Endothelial cell (in vitro differentiated cells): ENCODE results near the gene PTTG1. TPM values are rescaled to one million over a fixed set of nuclear protein-coding genes. Genes with fewer than 3 reads are reported as not detected.

Experiments used
- DNase-seq: peaks from one replicate; pipeline ENCODE4 v3.0.0; 2021; ENCODE audit warnings: low spot score
- H3K27ac Mint-ChIP-seq: one replicate; pipeline ENCODE4 v1.8.0; 2021; ENCODE audit warnings: mixed read lengths, inconsistent platforms; ENCODE audit not compliant: unreplicated experiment
- H3K27me3 Mint-ChIP-seq: one replicate; pipeline ENCODE4 v1.8.0; 2021; ENCODE audit warnings: mild to moderate bottlenecking, moderate library complexity, mixed read lengths, inconsistent platforms; ENCODE audit not compliant: unreplicated experiment
- H3K36me3 Mint-ChIP-seq: one replicate; pipeline ENCODE4 v1.8.0; 2021; ENCODE audit warnings: mild to moderate bottlenecking, low read depth, mixed read lengths, inconsistent platforms; ENCODE audit not compliant: unreplicated experiment
- H3K4me1 Mint-ChIP-seq: one replicate; pipeline ENCODE4 v1.8.0; 2021; ENCODE audit warnings: mild to moderate bottlenecking, mixed read lengths, inconsistent platforms; ENCODE audit not compliant: unreplicated experiment
- H3K4me3 Mint-ChIP-seq: one replicate; pipeline ENCODE4 v1.8.0; 2021; ENCODE audit warnings: mild to moderate bottlenecking, mixed read lengths, inconsistent platforms; ENCODE audit not compliant: unreplicated experiment
- H3K9me3 Mint-ChIP-seq: one replicate; pipeline ENCODE4 v1.8.0; 2021; ENCODE audit warnings: mixed read lengths, inconsistent platforms; ENCODE audit not compliant: unreplicated experiment
- CTCF ChIP-seq: fragments of 200-600 bp; sonication (generic); IDR thresholded peaks from one replicate; pipeline ENCODE4 v1.5.0; 2021; ENCODE audit warnings: antibody characterized with exemption; ENCODE audit not compliant: unreplicated experiment
- total RNA-seq: library from RNA; stranded (reverse); fragmentation: NEBNext Ultra II Directional; extraction: Animal tissue kit (Norgen Biotek cat#: 25700); gene quantifications from one replicate; pipeline ENCODE4 v1.2.1, GENCODE V29; 2021; ENCODE audit not compliant: unreplicated experiment

Gene PTTG1
- total RNA-seq, 1 donor from 2014 or later, result 25.1 TPM

GRCh38 chr5:160378330-160378729, 43.3 kb upstream of the PTTG1 start:
- DNase-seq, result no peak
- peaks cover 12% of the 10 kb centered on the region for H3K4me1 Mint-ChIP-seq
- no peaks in the 10 kb centered on the region for H3K27me3 Mint-ChIP-seq
- H3K27ac Mint-ChIP-seq, result peak overlapping the region; percentile 48
- no peaks in the 10 kb centered on the region for H3K36me3 Mint-ChIP-seq
- TF ChIP-seq CTCF, result no peak
- no peaks in the 10 kb centered on the region for H3K9me3 Mint-ChIP-seq
- no peak overlapping the region for H3K4me3 Mint-ChIP-seq

- H3K4me3 Mint-ChIP-seq, result no peak overlapping the region
- peak overlapping the region; percentile 88 for H3K27ac Mint-ChIP-seq
- TF ChIP-seq CTCF, result no peak
- peaks cover 12% of the 10 kb centered on the region for H3K4me1 Mint-ChIP-seq
- no peak for DNase-seq
- H3K9me3 Mint-ChIP-seq, result no peaks in the 10 kb centered on the region
- H3K36me3 Mint-ChIP-seq, result no peaks in the 10 kb centered on the region
- no peaks in the 10 kb centered on the region for H3K27me3 Mint-ChIP-seq
Measured at GRCh38 chr5:160379511-160379910, 42.1 kb upstream of the PTTG1 start.

GRCh38 chr5:160380041-160380440, 41.6 kb upstream of the PTTG1 start:
- no peak overlapping the region for H3K4me3 Mint-ChIP-seq
- no peaks in the 10 kb centered on the region for H3K36me3 Mint-ChIP-seq
- no peaks in the 10 kb centered on the region for H3K9me3 Mint-ChIP-seq
- H3K4me1 Mint-ChIP-seq, result peaks cover 12% of the 10 kb centered on the region
- H3K27ac Mint-ChIP-seq, result peak overlapping the region; percentile 88
- TF ChIP-seq CTCF, result no peak
- no peaks in the 10 kb centered on the region for H3K27me3 Mint-ChIP-seq
- DNase-seq, result no peak

GRCh38 chr5:160382346-160382745, 39.3 kb upstream of the PTTG1 start:
- Mint-ChIP-seq H3K27me3 (no peaks in the 10 kb centered on the region), H3K9me3 (no peaks in the 10 kb centered on the region), H3K36me3 (no peaks in the 10 kb centered on the region), H3K4me3 (no peak overlapping the region), H3K27ac (no peak overlapping the region), H3K4me1 (peaks cover 8% of the 10 kb centered on the region)
- no peak for TF ChIP-seq CTCF
- no peak for DNase-seq

GRCh38 chr5:160384681-160385080, 37.0 kb upstream of the PTTG1 start:
- no peak for TF ChIP-seq CTCF
- no peaks in the 10 kb centered on the region for H3K27me3 Mint-ChIP-seq

More at GRCh38 chr5:160384681-160385080, 37.0 kb upstream of the PTTG1 start:
- no peak for DNase-seq
- Mint-ChIP-seq H3K9me3 (peaks cover 4% of the 10 kb centered on the region), H3K27ac (no peak overlapping the region), H3K4me1 (peaks cover 3% of the 10 kb centered on the region), H3K36me3 (peaks cover 6% of the 10 kb centered on the region), H3K4me3 (no peak overlapping the region)
